Transverse colon (tissue), 4 donors: ENCODE data around the gene TPST2. TPM values are rescaled to one million over a fixed set of nuclear protein-coding genes. Genes with fewer than 3 reads are reported as not detected.

Experiments
- DNase-seq: peaks from one replicate; pipeline ENCODE4 v3.0.0-alpha.2; 2019
- H3K27ac ChIP-seq, 4 donors: fragments of 200-600 bp; sonication (generic); 2 replicates each; pipeline ENCODE4 v1.5.1; 2016 to 2018; ENCODE audit warnings: inconsistent platforms in 4 of 4
- H3K27me3 ChIP-seq: fragments of 200-600 bp; sonication (generic); 2 replicates; pipeline ENCODE4 v1.5.1; 2017; ENCODE audit warnings: inconsistent platforms
- H3K36me3 ChIP-seq, 4 donors: fragments of 200-600 bp; sonication (generic); 2 replicates each; pipeline ENCODE4 v1.5.1; 2017 to 2019; ENCODE audit warnings: inconsistent platforms in 4 of 4
- H3K4me1 ChIP-seq, 4 donors: fragments of 200-600 bp; sonication (generic); 2 replicates each; pipeline ENCODE4 v1.5.1; 2017 to 2020; ENCODE audit warnings: inconsistent platforms in 4 of 4
- H3K4me3 ChIP-seq, 4 donors: fragments of 200-600 bp; sonication (generic); 1 replicate in 1 of 4; 2 replicates in 3 of 4; pipeline versions ENCODE4 v1.5.1 to v1.6.1; 2017 to 2019; ENCODE audit warnings: inconsistent platforms in 4 of 4
- H3K9me3 ChIP-seq, 2 donors: fragments of 200-600 bp; sonication (generic); 2 replicates each; pipeline ENCODE4 v1.5.1; 2017 to 2019; ENCODE audit warnings: inconsistent platforms in 2 of 2
- EP300 ChIP-seq: sonication (generic); formaldehyde crosslinking; IDR thresholded peaks from one replicate; pipeline ENCODE4 v1.6.1; 2017; ENCODE audit warnings: antibody characterized with exemption, low read depth
- POLR2A ChIP-seq: fragments of 450-650 bp; IDR thresholded peaks from one replicate; pipeline ENCODE4 v1.6.1; 2016; ENCODE audit warnings: antibody characterized with exemption, mild to moderate bottlenecking, moderate library complexity
- POLR2AphosphoS5 ChIP-seq, 3 donors: sonication (generic); formaldehyde crosslinking; IDR thresholded peaks; one replicate each; pipeline ENCODE4 v1.6.1; 2016; ENCODE audit warnings: antibody characterized with exemption in 3 of 3
- WGBS, 2 donors: methylation state at CpG; one replicate each; pipeline ENCODE4 v1.1.5; 2018; ENCODE audit warnings: low coverage in 1 of 2; 5-methylcytosine and 5-hydroxymethylcytosine counted together
- in situ Hi-C, 4 donors: fragments of 200-750 bp; cut with MboI; loops; one replicate each; pipeline versions ENCODE4 v1.15.0 to v1.15.1; 2017; ENCODE audit warnings: low sequenced_read_pairs in 3 of 4, low pct_ligation_motif_present in 1 of 4, low pct_unique_long_range_greater_than_20kb in 1 of 4
- intact Hi-C: fragments of 100-400 bp; cut with DNase I; formaldehyde crosslinking; loops from one replicate; pipeline ENCODE4 v1.15.1; 2023; ENCODE audit warnings: low total_unique reads
- total RNA-seq, 4 donors: library from RNA; depleted of rRNA; stranded (reverse); fragments of >200 nt; gene quantifications; one replicate each; pipeline ENCODE4 v1.1.0, GENCODE V29; 2016
- TF ChIP-seq, protein P1 (sequence below), 5 experiments: fragments of 200-600 bp in 3 of 5; fragments of 450-650 bp in 2 of 5; sonication (generic) in 3 of 5; IDR thresholded peaks; 1 replicate in 2 of 5; 2 replicates in 3 of 5; pipeline ENCODE4 v1.5.1; 2016 to 2017; ENCODE audit warnings: antibody characterized with exemption in 5 of 5, inconsistent platforms in 3 of 5, mild to moderate bottlenecking in 2 of 5, moderate library complexity in 1 of 5

TPST2 gene
- total RNA-seq, 4 donors from 2014 or later, result 14.3 to 35.6 (median 26.8) TPM

DNA sequence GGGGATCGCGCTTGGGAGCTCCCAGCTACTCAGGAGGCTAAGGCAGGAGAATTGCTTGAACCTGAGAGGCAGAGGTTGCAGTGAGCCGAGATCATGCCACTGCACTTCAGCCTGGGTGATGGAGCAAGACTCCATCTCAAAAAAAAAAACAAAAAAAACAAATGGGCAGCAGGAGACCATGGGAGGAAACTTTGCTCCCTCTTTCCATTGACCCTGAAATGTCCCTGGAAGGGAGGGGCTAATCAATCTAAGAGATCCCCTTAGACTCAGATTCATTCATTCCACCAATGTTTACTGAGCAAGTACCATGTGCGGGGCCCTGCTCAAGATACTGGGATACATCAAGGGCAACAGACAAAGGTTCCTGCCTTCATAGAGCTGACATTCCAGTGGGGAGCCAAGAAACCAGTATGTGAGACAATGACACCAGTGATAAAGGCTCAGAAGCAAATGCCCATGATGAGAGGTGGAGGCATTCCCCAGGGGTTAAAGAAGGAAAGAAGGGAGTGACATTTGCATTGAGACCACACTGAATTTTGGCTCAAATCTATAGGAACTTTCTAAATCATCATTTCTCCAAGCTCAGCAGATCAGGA lies 39.9 kb downstream of the TPST2 start:
- H3K4me1 ChIP-seq, result no peaks in the 10 kb centered on the region
- no peaks in the 10 kb centered on the region for H3K27me3 ChIP-seq
- H3K27ac ChIP-seq, result no peak overlapping the region
- DNase-seq, result no peak
- 87 to 93% methylated on average over 3 to 4 of the region's 4 CpGs for WGBS, 2 donors
- TF ChIP-seq EP300 (no peak), POLR2A (no peak), POLR2AphosphoS5 (IDR thresholded peaks at IDR 0.05) (no peak)
- TF ChIP-seq, protein P1, sequence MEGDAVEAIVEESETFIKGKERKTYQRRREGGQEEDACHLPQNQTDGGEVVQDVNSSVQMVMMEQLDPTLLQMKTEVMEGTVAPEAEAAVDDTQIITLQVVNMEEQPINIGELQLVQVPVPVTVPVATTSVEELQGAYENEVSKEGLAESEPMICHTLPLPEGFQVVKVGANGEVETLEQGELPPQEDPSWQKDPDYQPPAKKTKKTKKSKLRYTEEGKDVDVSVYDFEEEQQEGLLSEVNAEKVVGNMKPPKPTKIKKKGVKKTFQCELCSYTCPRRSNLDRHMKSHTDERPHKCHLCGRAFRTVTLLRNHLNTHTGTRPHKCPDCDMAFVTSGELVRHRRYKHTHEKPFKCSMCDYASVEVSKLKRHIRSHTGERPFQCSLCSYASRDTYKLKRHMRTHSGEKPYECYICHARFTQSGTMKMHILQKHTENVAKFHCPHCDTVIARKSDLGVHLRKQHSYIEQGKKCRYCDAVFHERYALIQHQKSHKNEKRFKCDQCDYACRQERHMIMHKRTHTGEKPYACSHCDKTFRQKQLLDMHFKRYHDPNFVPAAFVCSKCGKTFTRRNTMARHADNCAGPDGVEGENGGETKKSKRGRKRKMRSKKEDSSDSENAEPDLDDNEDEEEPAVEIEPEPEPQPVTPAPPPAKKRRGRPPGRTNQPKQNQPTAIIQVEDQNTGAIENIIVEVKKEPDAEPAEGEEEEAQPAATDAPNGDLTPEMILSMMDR (IDR thresholded peaks at IDR 0.05), result no peak
- H3K9me3 ChIP-seq, result no peaks in the 10 kb centered on the region
- no peak overlapping the region for H3K4me3 ChIP-seq
- H3K36me3 ChIP-seq, result no peaks in the 10 kb centered on the region
- in situ Hi-C loops, result no loop called here
- intact Hi-C loops, result no loop called here

- Histone ChIP-seq H3K4me1 (no peaks in the 10 kb centered on the region), H3K36me3 (no peaks in the 10 kb centered on the region), H3K27ac (no peak overlapping the region), H3K27me3 (no peaks in the 10 kb centered on the region), H3K4me3 (no peak overlapping the region), H3K9me3 (no peaks in the 10 kb centered on the region)
- intact Hi-C loops (no loop called here), in situ Hi-C loops (no loop called here)
- TF ChIP-seq, protein P1 (IDR thresholded peaks at IDR 0.05), result no peak
- TF ChIP-seq EP300 (no peak), POLR2A (no peak), POLR2AphosphoS5 (IDR thresholded peaks at IDR 0.05) (no peak)
- 78 to 82% methylated on average over 6 of the region's 6 CpGs for WGBS, 2 donors
- DNase-seq, result no peak
Observed at GRCh38 chr22:26548984-26549383, 40.9 kb downstream of the TPST2 start.

GRCh38 chr22:26548303-26548702 lies 41.6 kb downstream of the TPST2 start:
- no peak for DNase-seq
- WGBS, 2 donors, result 83 to 99% methylated on average over 1 to 3 of the region's 3 CpGs
- Histone ChIP-seq H3K36me3 (no peaks in the 10 kb centered on the region), H3K27me3 (no peaks in the 10 kb centered on the region), H3K4me3 (no peak overlapping the region), H3K4me1 (no peaks in the 10 kb centered on the region), H3K27ac (no peak overlapping the region), H3K9me3 (no peaks in the 10 kb centered on the region)
- intact Hi-C loops (no loop called here), in situ Hi-C loops (no loop called here)
- no peak for TF ChIP-seq EP300
- no peak for TF ChIP-seq POLR2A
- TF ChIP-seq, protein P1 (IDR thresholded peaks at IDR 0.05), result no peak
- TF ChIP-seq POLR2AphosphoS5 (IDR thresholded peaks at IDR 0.05), result no peak

DNA sequence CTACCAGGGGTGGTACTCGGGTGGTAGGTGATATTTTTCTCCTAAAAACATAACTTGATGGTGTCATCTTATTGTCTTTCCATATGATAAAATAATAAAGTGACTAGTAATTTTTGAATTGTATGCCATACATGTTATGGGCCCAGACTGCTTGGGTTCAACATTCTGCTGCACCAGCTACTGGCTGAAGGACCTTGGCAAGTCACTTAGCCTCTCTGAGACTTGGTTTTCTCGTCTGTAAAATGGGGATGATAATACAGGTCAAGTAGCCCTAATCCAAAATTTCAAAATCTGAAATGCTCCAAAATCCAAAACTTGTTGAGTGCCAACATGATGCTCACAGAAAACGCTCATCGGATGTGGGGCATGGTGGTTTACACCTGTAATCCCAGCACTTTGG lies 42.1 kb downstream of the TPST2 start:
- TF ChIP-seq POLR2A (no peak), POLR2AphosphoS5 (IDR thresholded peaks at IDR 0.05) (no peak)
- TF ChIP-seq, protein P1 (IDR thresholded peaks at IDR 0.05), result no peak
- no peaks in the 10 kb centered on the region for H3K27me3 ChIP-seq
- DNase-seq, result no peak
- intact Hi-C loops (no loop called here), in situ Hi-C loops (no loop called here)
- H3K4me1 ChIP-seq, result no peaks in the 10 kb centered on the region
- 88 to 95% methylated on average over 2 to 4 of the region's 4 CpGs for WGBS, 2 donors
- H3K27ac ChIP-seq, result no peak overlapping the region
- H3K4me3 ChIP-seq, result no peak overlapping the region
- H3K36me3 ChIP-seq, result no peaks in the 10 kb centered on the region
- H3K9me3 ChIP-seq, result no peaks in the 10 kb centered on the region
